Measurements from ENCODE around the gene KDM6A. TPM values are rescaled to one million over a fixed set of nuclear protein-coding genes. Genes with fewer than 3 reads are reported as not detected.

The KDM6A gene
- total and polyA plus RNA-seq, 2 of the 13 experiments (the other 11 are each of a cell fraction or from before 2014, with no cell fraction given) = 16.7 to 18.2 TPM

DNA sequence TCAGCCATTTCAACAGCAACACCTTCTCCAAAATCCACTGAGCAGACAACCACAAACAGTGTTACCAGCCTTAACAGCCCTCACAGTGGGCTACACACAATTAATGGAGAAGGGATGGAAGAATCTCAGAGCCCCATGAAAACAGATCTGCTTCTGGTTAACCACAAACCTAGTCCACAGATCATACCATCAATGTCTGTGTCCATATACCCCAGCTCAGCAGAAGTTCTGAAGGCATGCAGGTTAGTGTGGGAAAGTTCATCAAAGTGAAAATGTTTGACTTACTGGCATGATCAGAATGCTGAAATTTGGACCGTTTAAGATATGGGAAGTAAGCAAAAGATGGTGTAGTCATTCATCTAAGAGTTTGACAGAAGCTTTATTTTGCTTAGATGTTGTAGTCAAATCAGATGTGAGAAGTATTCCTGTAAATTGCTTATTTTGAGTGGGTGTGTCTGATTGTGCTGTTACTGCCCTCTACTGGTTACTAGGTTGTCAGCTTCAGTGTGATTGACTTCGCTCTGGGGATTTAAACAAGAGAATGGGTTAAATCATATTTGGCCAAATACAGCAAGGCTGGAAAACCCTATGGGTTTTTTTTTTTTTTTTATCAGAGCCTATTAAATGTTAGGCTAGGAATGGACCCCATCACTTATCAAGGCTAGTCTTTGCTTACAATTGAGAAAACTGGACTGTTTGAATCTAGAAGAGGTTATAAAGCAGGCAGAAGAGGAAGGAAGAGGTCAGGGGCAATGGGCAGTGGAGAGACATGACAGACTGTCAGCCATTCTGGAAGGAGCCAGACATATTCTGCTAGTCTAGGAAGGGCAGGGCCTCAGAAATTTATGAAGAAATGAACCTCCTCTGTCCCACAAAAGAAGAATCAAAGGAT is 197.4 kb downstream of the KDM6A start:
- ChIA-PET POLR2A (no interaction called here), CTCF (ENCODE audit: low intra/inter-chr PET ratio, low total read pairs) (no interaction called here)
- H3K4me1 ChIP-seq (ENCODE audit: insufficient read depth, low read length) = no peaks in the 10 kb centered on the region
- 44% methylated on average over 2 of the region's 2 CpGs for WGBS (ENCODE audit: low lambda C conversion rate)
- no peak overlapping the region for H2AFZ ChIP-seq (ENCODE audit: low read length)
- H4K20me1 ChIP-seq (ENCODE audit: insufficient read depth, low read length) = no peaks in the 10 kb centered on the region
- BruUV-seq (replicated peaks) = TSS peak; percentile 15
- no peak overlapping the region for H3K4me3 ChIP-seq (replicated peaks in 1 of 3; ENCODE audit: insufficient read depth in 1 of 3, low read depth in 2 of 3, low read length in 3 of 3)
- in situ Hi-C loops (cut with HindIII; ENCODE audit: extremely low pct_ligation_motif_present, low pct_unique_long_range_greater_than_20kb) = no loop called here
- H3K9ac ChIP-seq (ENCODE audit: insufficient read depth, low read depth, low read length) = no peak overlapping the region
- no peak overlapping the region for H3K4me2 ChIP-seq (ENCODE audit: low read depth, low read length)
- TF ChIP-seq EZH2 (conservative IDR thresholded peaks at IDR 0.05; ENCODE audit: low read depth, low read length) (no peak), STAG1 (CRISPR knock-in tag; IDR thresholded peaks at IDR 0.05) (peak; percentile 60), ZNF207 (IDR thresholded peaks at IDR 0.05; ENCODE audit: borderline replicate concordance) (no peak), SMC3 (IDR thresholded peaks at IDR 0.05; ENCODE audit: low read length) (peak; percentile 11; the same call in 1 of the 2 replicates), RFXANK (CRISPR knock-in tag; IDR thresholded peaks at IDR 0.05) (no peak), AGO2 (optimal IDR thresholded peaks at IDR 0.05; ENCODE audit: low read depth, low read length) (no peak), ZNF737 (CRISPR knock-in tag; IDR thresholded peaks at IDR 0.05; ENCODE audit: borderline replicate concordance) (no peak), ZMAT3 (CRISPR knock-in tag; conservative IDR thresholded peaks at IDR 0.05) (no peak), ZNF550 (CRISPR knock-in tag; IDR thresholded peaks at IDR 0.05; ENCODE audit: borderline replicate concordance) (no peak), ZNF652 (CRISPR knock-in tag; IDR thresholded peaks at IDR 0.05; ENCODE audit: borderline replicate concordance, low read depth) (0 out of 2 replicates have a peak, but pooled peaks have one; percentile 32)
- TF ChIP-seq, protein P1, sequence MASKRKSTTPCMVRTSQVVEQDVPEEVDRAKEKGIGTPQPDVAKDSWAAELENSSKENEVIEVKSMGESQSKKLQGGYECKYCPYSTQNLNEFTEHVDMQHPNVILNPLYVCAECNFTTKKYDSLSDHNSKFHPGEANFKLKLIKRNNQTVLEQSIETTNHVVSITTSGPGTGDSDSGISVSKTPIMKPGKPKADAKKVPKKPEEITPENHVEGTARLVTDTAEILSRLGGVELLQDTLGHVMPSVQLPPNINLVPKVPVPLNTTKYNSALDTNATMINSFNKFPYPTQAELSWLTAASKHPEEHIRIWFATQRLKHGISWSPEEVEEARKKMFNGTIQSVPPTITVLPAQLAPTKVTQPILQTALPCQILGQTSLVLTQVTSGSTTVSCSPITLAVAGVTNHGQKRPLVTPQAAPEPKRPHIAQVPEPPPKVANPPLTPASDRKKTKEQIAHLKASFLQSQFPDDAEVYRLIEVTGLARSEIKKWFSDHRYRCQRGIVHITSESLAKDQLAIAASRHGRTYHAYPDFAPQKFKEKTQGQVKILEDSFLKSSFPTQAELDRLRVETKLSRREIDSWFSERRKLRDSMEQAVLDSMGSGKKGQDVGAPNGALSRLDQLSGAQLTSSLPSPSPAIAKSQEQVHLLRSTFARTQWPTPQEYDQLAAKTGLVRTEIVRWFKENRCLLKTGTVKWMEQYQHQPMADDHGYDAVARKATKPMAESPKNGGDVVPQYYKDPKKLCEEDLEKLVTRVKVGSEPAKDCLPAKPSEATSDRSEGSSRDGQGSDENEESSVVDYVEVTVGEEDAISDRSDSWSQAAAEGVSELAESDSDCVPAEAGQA (IDR thresholded peaks at IDR 0.05; ENCODE audit: low read depth) = no peak
- TF ChIP-seq, protein P1 (CRISPR knock-in tag; IDR thresholded peaks at IDR 0.05; ENCODE audit: borderline replicate concordance) = no peak
- TF ChIP-seq, protein P2, sequence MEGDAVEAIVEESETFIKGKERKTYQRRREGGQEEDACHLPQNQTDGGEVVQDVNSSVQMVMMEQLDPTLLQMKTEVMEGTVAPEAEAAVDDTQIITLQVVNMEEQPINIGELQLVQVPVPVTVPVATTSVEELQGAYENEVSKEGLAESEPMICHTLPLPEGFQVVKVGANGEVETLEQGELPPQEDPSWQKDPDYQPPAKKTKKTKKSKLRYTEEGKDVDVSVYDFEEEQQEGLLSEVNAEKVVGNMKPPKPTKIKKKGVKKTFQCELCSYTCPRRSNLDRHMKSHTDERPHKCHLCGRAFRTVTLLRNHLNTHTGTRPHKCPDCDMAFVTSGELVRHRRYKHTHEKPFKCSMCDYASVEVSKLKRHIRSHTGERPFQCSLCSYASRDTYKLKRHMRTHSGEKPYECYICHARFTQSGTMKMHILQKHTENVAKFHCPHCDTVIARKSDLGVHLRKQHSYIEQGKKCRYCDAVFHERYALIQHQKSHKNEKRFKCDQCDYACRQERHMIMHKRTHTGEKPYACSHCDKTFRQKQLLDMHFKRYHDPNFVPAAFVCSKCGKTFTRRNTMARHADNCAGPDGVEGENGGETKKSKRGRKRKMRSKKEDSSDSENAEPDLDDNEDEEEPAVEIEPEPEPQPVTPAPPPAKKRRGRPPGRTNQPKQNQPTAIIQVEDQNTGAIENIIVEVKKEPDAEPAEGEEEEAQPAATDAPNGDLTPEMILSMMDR (CRISPR knock-in tag; IDR thresholded peaks at IDR 0.05) = peak; percentile 46
- FAIRE-seq (peak; percentile 46), ATAC-seq (peak; percentile 41; the same call in 2 of the 3 replicates), DNase-seq (ENCODE audit: low spot score) (peak; percentile 12)
- H3K9me3 ChIP-seq (ENCODE audit: low read length) = no peaks in the 10 kb centered on the region
- H3K27me3 ChIP-seq (ENCODE audit: control insufficient read depth in 1 of 2, insufficient read depth in 2 of 2, low read length in 2 of 2) = no peaks in the 10 kb centered on the region
- H3K27ac ChIP-seq (ENCODE audit: extremely low read length, insufficient read depth, low read length) = no peak overlapping the region
- peaks cover 2 to 20% of the 10 kb centered on the region in 2 experiments; a peak in 3 of 5 replicates for H3K36me3 ChIP-seq (replicated peaks in 1 of 2; ENCODE audit: control insufficient read depth in 1 of 2, insufficient read depth in 2 of 2, low read length in 2 of 2)
- H3K79me2 ChIP-seq (ENCODE audit: insufficient read depth, low read length) = no peaks in the 10 kb centered on the region
- intact Hi-C loops (cut with micrococcal nuclease; ENCODE audit: unreplicated experiment) = no loop called here
